ENCODE results near the gene AOX1.
"Not testable (repeated sequence)": the region's sequence is repeated elsewhere in the genome, so short reads cannot be mapped to it uniquely, and the experiment has no call there.

Gene AOX1

GRCh38 chr2:200603972-200604371, 18.2 kb downstream of the AOX1 start:
- no peak for DNase-seq

- DNase-seq = no peak
Measured at GRCh38 chr2:200604571-200605255, 18.9 kb downstream of the AOX1 start.

GRCh38 chr2:200608341-200609027, 22.7 kb downstream of the AOX1 start:
- DNase-seq = no peak

- no peak for DNase-seq
Measured at GRCh38 chr2:200609028-200609614, 23.3 kb downstream of the AOX1 start.

- DNase-seq = not testable (repeated sequence)
Measured at GRCh38 chr2:200610217-200610616, 24.4 kb downstream of the AOX1 start.

GRCh38 chr2:200613692-200614091, 27.9 kb downstream of the AOX1 start:
- peak; percentile 14 for DNase-seq

GRCh38 chr2:200614249-200614648, 28.4 kb downstream of the AOX1 start:
- DNase-seq = no peak

GRCh38 chr2:200615247-200615646, 29.4 kb downstream of the AOX1 start:
- no peak for DNase-seq

GRCh38 chr2:200616193-200616592, 30.4 kb downstream of the AOX1 start:
- no peak for DNase-seq

GRCh38 chr2:200616656-200617055, 30.8 kb downstream of the AOX1 start:
- DNase-seq = no peak

GRCh38 chr2:200617156-200618053, 31.6 kb downstream of the AOX1 start:
- no peak for DNase-seq

GRCh38 chr2:200618054-200618419, 32.2 kb downstream of the AOX1 start:
- no peak for DNase-seq

- no peak for DNase-seq
Measured at GRCh38 chr2:200618590-200619021, 32.8 kb downstream of the AOX1 start.

- no peak for DNase-seq
Measured at GRCh38 chr2:200619279-200619678, 33.5 kb downstream of the AOX1 start.

- DNase-seq = no peak
Measured at GRCh38 chr2:200620606-200621390, 35.0 kb downstream of the AOX1 start.

GRCh38 chr2:200622106-200622505, 36.3 kb downstream of the AOX1 start:
- no peak for DNase-seq

- DNase-seq = no peak
Measured at GRCh38 chr2:200624026-200624425, 38.2 kb downstream of the AOX1 start.

- DNase-seq = no peak
Measured at GRCh38 chr2:200624658-200625057, 38.8 kb downstream of the AOX1 start.

- DNase-seq = no peak
Measured at GRCh38 chr2:200625282-200625681, 39.5 kb downstream of the AOX1 start.

- no peak for DNase-seq
Measured at GRCh38 chr2:200625958-200626363, 40.1 kb downstream of the AOX1 start.

- DNase-seq = no peak
Measured at GRCh38 chr2:200627110-200627770, 41.4 kb downstream of the AOX1 start.

GRCh38 chr2:200628461-200628860, 42.6 kb downstream of the AOX1 start:
- DNase-seq = not testable (repeated sequence)
